HepG2 (cell line): Measurements from ENCODE around the gene OAS1. TPM values are rescaled to one million over a fixed set of nuclear protein-coding genes. Genes with fewer than 3 reads are reported as not detected.
"Not testable (repeated sequence)": the region's sequence is repeated elsewhere in the genome, so short reads cannot be mapped to it uniquely, and the experiment has no call there.

Experiments used
- ATAC-seq: fragments of 200-7000 bp; cut with Tn5 transposase; 3 replicates; pipeline ENCODE4 v1.9.1; 2020; ENCODE audit warnings: mild to moderate bottlenecking, moderate library complexity
- BruUV-seq: library from RNA; stranded (reverse); fragments of 400-500 nt; replicated peaks from 2 replicates; lab custom pipeline; 2021; lab: Mats Ljungman, UMichigan
- CTCF ChIA-PET: fragments of 300-600 bp; formaldehyde crosslinking; extraction: SDS; loops from one replicate; lab custom pipeline; 2021; ENCODE audit warnings: low total read pairs, inconsistent platforms, low intra/inter-chr PET ratio; lab: Yijun Ruan, JAX
- POLR2A ChIA-PET: fragments of 350-600 bp; sonication (Branson Sonifier 250); formaldehyde crosslinking; loops from one replicate; lab custom pipeline; 2020; ENCODE audit warnings: antibody characterized with exemption, inconsistent platforms; lab: Yijun Ruan, JAX
- DNase-seq: peaks from one replicate; pipeline ENCODE4 v3.0.0-alpha.2; 2015; ENCODE audit warnings: low spot score
- FAIRE-seq: peaks from 3 replicates; lab custom pipeline; 2011; peaks lifted over from hg19 to GRCh38; lab: Jason Lieb, UNC
- H2AFZ ChIP-seq: one replicate; pipeline ENCODE4 v1.6.1; 2011; ENCODE audit warnings: low read length, inconsistent platforms
- H3K27ac ChIP-seq: fragments of 300-600 bp; 3 replicates; pipeline ENCODE4 v1.8.0; 2011; ENCODE audit warnings: mixed run types, mild to moderate bottlenecking, mixed read lengths, low read length, inconsistent platforms; ENCODE audit not compliant: insufficient read depth; ENCODE audit errors: extremely low read length
- H3K27me3 ChIP-seq, 2 experiments: fragments of 200-600 bp in 1 of 2; 2 replicates in 1 of 2; 3 replicates in 1 of 2; pipeline versions ENCODE4 v1.6.0 to v1.8.0; 2011; ENCODE audit warnings: low read length in 2 of 2, mild to moderate bottlenecking in 2 of 2, moderate library complexity in 2 of 2, inconsistent platforms in 1 of 2; ENCODE audit not compliant: insufficient read depth in 2 of 2, control insufficient read depth in 1 of 2
- H3K36me3 ChIP-seq, 2 experiments: fragments of 200-600 bp in 1 of 2; replicated peaks in 1 of 2; 2 replicates in 1 of 2; 3 replicates in 1 of 2; pipeline versions ENCODE4 v1.5.1 to v1.8.0; 2011; ENCODE audit warnings: low read length in 2 of 2, inconsistent platforms in 1 of 2; ENCODE audit not compliant: insufficient read depth in 2 of 2, control insufficient read depth in 1 of 2
- H3K4me1 ChIP-seq: 2 replicates; pipeline ENCODE4 v1.5.1; 2012; ENCODE audit warnings: low read length, inconsistent platforms; ENCODE audit not compliant: insufficient read depth
- H3K4me2 ChIP-seq: 2 replicates; pipeline ENCODE4 v1.6.0; 2011; ENCODE audit warnings: low read depth, low read length, inconsistent platforms
- H3K4me3 ChIP-seq, 3 experiments: fragments of 200-600 bp in 1 of 3; sonication (generic), shearing (Covaris generic) in 1 of 3; replicated peaks in 1 of 3; 2 replicates each; pipeline ENCODE4 v1.5.1; 2011 to 2016; ENCODE audit warnings: low read length in 3 of 3, inconsistent platforms in 2 of 3, low read depth in 2 of 3, mild to moderate bottlenecking in 2 of 3, control low read depth in 1 of 3, mixed read lengths in 1 of 3; ENCODE audit not compliant: insufficient read depth in 1 of 3
- H3K79me2 ChIP-seq: one replicate; pipeline ENCODE4 v1.6.1; 2011; ENCODE audit warnings: low read length, inconsistent platforms; ENCODE audit not compliant: insufficient read depth
- H3K9ac ChIP-seq: 2 replicates; pipeline ENCODE4 v1.6.0; 2011; ENCODE audit warnings: mild to moderate bottlenecking, low read depth, low read length, inconsistent platforms; ENCODE audit not compliant: insufficient read depth
- H3K9me3 ChIP-seq: 2 replicates; pipeline ENCODE4 v1.5.1; 2012; ENCODE audit warnings: mild to moderate bottlenecking, low read length
- H4K20me1 ChIP-seq: 2 replicates; pipeline ENCODE4 v1.6.0; 2011; ENCODE audit warnings: inconsistent platforms, mild to moderate bottlenecking, low read length, moderate library complexity; ENCODE audit not compliant: insufficient read depth
- CHD2 ChIP-seq: IDR thresholded peaks from 2 replicates; pipeline ENCODE4 v1.6.1; 2011; ENCODE audit warnings: low read depth, low read length, improper control_type of control experiment
- DNMT3B ChIP-seq: conservative IDR thresholded peaks from 2 replicates; pipeline ENCODE4 v1.6.1; 2016; ENCODE audit warnings: missing biosample characterization, control low read depth
- FOSL1 ChIP-seq: sonication (generic); formaldehyde crosslinking; IDR thresholded peaks from 2 replicates; pipeline ENCODE4 v1.9.0; 2021; ENCODE audit warnings: missing genetic modification reagents, borderline replicate concordance
- NR2F2 ChIP-seq: IDR thresholded peaks from 2 replicates; pipeline ENCODE4 v1.6.1; 2012; ENCODE audit warnings: low read depth, inconsistent platforms, borderline replicate concordance
- PCBP2 ChIP-seq: fragments of 200-400 bp; formaldehyde crosslinking; optimal IDR thresholded peaks from 2 replicates; pipeline ENCODE3; 2018; ENCODE audit warnings: low read length, low read depth; ENCODE audit not compliant: poor library complexity, severe bottlenecking
- PTBP1 ChIP-seq: fragments of 200-400 bp; formaldehyde crosslinking; IDR thresholded peaks from 2 replicates; pipeline ENCODE4 v1.6.1; 2018; ENCODE audit warnings: low read length, low read depth; ENCODE audit not compliant: poor library complexity, severe bottlenecking
- THRA ChIP-seq: sonication (generic); formaldehyde crosslinking; IDR thresholded peaks from 2 replicates; pipeline ENCODE4 v1.4.0; 2020; ENCODE audit warnings: missing genetic modification reagents, borderline replicate concordance
- ZBTB14 ChIP-seq: sonication (generic); formaldehyde crosslinking; IDR thresholded peaks from 2 replicates; pipeline ENCODE4 v1.4.0; 2020; ENCODE audit warnings: missing genetic modification reagents
- ZNF674 ChIP-seq: sonication (generic); formaldehyde crosslinking; IDR thresholded peaks from 2 replicates; pipeline ENCODE4 v1.5.0; 2020; ENCODE audit warnings: low read depth, mild to moderate bottlenecking, missing genetic modification reagents
- WGBS: methylation state at CpG from one replicate; pipeline ENCODE4 v1.1.6; 2017; ENCODE audit warnings: low lambda C conversion rate; 5-methylcytosine and 5-hydroxymethylcytosine counted together
- in situ Hi-C: cut with HindIII; loops from 2 replicates; pipeline ENCODE4 v1.10.0; 2017; ENCODE audit warnings: low pct_unique_long_range_greater_than_20kb; ENCODE audit not compliant: extremely low pct_ligation_motif_present
- intact Hi-C: fragments of 100-400 bp; cut with micrococcal nuclease; formaldehyde crosslinking; loops from one replicate; pipeline ENCODE4 v1.10.0; 2022; ENCODE audit not compliant: unreplicated experiment
- polyA plus RNA-seq, 8 experiments: library from polyadenylated mRNA; depleted of rRNA in 3 of 8; stranded (reverse) in 7 of 8; unstranded in 1 of 8; fragments of >200 nt; fragmentation: Illumina TruSeq in 4 of 8; extraction: Trizol in 4 of 8; gene quantifications; 2 replicates each; pipeline versions ENCODE4 v1.2.1 to v1.2.3, GENCODE V29; 2011 to 2016; ENCODE audit warnings: low read depth in 4 of 8, missing spikeins in 1 of 8, mixed read lengths in 1 of 8; ENCODE audit not compliant: insufficient read depth in 1 of 8
- total RNA-seq, 5 experiments: library from RNA; depleted of rRNA; stranded (reverse); fragments of >200 nt; fragmentation: Illumina TruSeq; extraction: Trizol; gene quantifications; 2 replicates each; pipeline ENCODE4 v1.2.3, GENCODE V29; 2016; ENCODE audit warnings: low read depth in 1 of 5

The OAS1 gene
- total and polyA plus RNA-seq, 2 of the 13 experiments (the other 11 are each of a cell fraction or from before 2014, with no cell fraction given) = 6.5 to 10.6 TPM

DNA sequence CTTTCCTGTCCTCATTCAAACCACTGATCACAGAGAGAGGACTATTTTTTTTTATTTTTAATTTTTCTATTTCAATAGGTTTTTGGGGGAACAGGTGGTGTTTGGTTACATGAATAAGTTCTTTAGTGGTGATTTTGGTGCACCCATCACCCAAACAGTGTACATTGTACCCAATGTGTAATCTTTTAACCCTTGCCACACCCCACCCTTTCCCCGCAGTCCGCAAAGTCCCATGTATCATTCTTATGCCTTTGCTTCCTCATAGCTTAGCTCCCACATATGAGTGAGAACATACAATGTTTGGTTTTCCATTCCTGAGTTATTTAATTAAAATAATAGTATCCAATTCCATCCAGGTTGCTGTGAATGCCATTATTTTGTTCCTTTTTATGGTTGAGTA, 7.1 kb downstream of the OAS1 start:
- FAIRE-seq, H3K4me1 ChIP-seq, in situ Hi-C loops, CTCF ChIA-PET, H3K4me2 ChIP-seq, H2AFZ ChIP-seq, intact Hi-C loops, H4K20me1 ChIP-seq, ATAC-seq, H3K79me2 ChIP-seq, BruUV-seq, DNase-seq, H3K9me3 ChIP-seq, H3K9ac ChIP-seq, H3K27me3 ChIP-seq, H3K4me3 ChIP-seq, H3K27ac ChIP-seq, POLR2A ChIA-PET, H3K36me3 ChIP-seq: not testable (repeated sequence)
- 94% methylated on average over 2 of the region's 2 CpGs for WGBS

GRCh38 chr12:112916270-112916669, 9.5 kb downstream of the OAS1 start:
- no peak for DNase-seq

More at GRCh38 chr12:112916270-112916669, 9.5 kb downstream of the OAS1 start:
- TF ChIP-seq NR2F2 = no peak
- no peak for TF ChIP-seq ZNF674 (CRISPR knock-in tag)
- no peak for TF ChIP-seq PCBP2
- no peak for TF ChIP-seq PTBP1
- TF ChIP-seq DNMT3B (CRISPR knock-in tag) = no peak
- TF ChIP-seq THRA (CRISPR knock-in tag) = no peak
- no peak for TF ChIP-seq FOSL1
- no peak for TF ChIP-seq ZBTB14
- no peak for TF ChIP-seq CHD2
- TF ChIP-seq, all 625 proteins: peak for 0
- no peaks in the 10 kb centered on the region for H3K36me3 ChIP-seq
- in situ Hi-C loops (no loop called here), intact Hi-C loops (no loop called here)
- ChIA-PET POLR2A (no interaction called here), CTCF (no interaction called here)
- WGBS = 92% methylated on average over 5 of the region's 5 CpGs
- FAIRE-seq (no peak), ATAC-seq (no peak)
- H3K9ac ChIP-seq = no peak overlapping the region
- no peak overlapping the region for H3K27ac ChIP-seq
- no peaks in the 10 kb centered on the region for H4K20me1 ChIP-seq
- no peaks in the 10 kb centered on the region for H3K79me2 ChIP-seq
- H3K4me2 ChIP-seq = no peak overlapping the region
- no TSS peak for BruUV-seq
- no peak overlapping the region for H2AFZ ChIP-seq
- no peaks in the 10 kb centered on the region for H3K4me1 ChIP-seq
- H3K27me3 ChIP-seq = no peaks in the 10 kb centered on the region
- no peak overlapping the region for H3K4me3 ChIP-seq
- H3K9me3 ChIP-seq = peaks cover 9% of the 10 kb centered on the region
